H1 (cell line): ENCODE results near the gene NDFIP2. TPM values are rescaled to one million over a fixed set of nuclear protein-coding genes. Genes with fewer than 3 reads are reported as not detected.
A peak's percentile ranks its signal among the peaks of the same experiment; 100 is the strongest.

Experiments
- CTCF ChIA-PET: fragments of 300-600 bp; sonication (Branson Sonifier 250); formaldehyde crosslinking; loops from one replicate; lab custom pipeline; 2021; ENCODE audit not compliant: partially characterized antibody; lab: Charles Lee
- POLR2A ChIA-PET: fragments of 300-600 bp; sonication (Branson Sonifier 250); formaldehyde crosslinking; loops from one replicate; lab custom pipeline; 2021; ENCODE audit warnings: inconsistent platforms; ENCODE audit not compliant: partially characterized antibody; lab: Charles Lee
- DNase-seq, 2 experiments: peaks; one replicate each; pipeline versions ENCODE4 v3.0.0 to v3.0.0-alpha.2; 2010 to 2022; ENCODE audit warnings: low spot score in 2 of 2, low read depth in 1 of 2, mixed read lengths in 1 of 2
- FAIRE-seq: peaks from 2 replicates; lab custom pipeline; 2011; peaks lifted over from hg19 to GRCh38; lab: Jason Lieb, UNC
- H2AFZ ChIP-seq: 2 replicates; pipeline ENCODE4 v1.8.1; 2012; ENCODE audit warnings: low read length, inconsistent platforms
- H2AK5ac ChIP-seq: 2 replicates; pipeline ENCODE4 v1.6.1; 2013; ENCODE audit warnings: low read depth, low read length
- H2BK120ac ChIP-seq: replicated peaks from 2 replicates; pipeline ENCODE3; 2013; ENCODE audit warnings: low read depth, low read length, inconsistent platforms
- H2BK12ac ChIP-seq: 2 replicates; pipeline ENCODE4 v1.6.1; 2013; ENCODE audit warnings: low read depth, low read length
- H2BK15ac ChIP-seq: 2 replicates; pipeline ENCODE4 v1.6.1; 2013; ENCODE audit warnings: low read length
- H2BK20ac ChIP-seq: 2 replicates; pipeline ENCODE4 v1.6.1; 2013; ENCODE audit warnings: low read length
- H2BK5ac ChIP-seq: 2 replicates; pipeline ENCODE4 v1.6.1; 2013; ENCODE audit warnings: low read depth, low read length
- H3K14ac ChIP-seq: 2 replicates; pipeline ENCODE4 v1.6.1; 2013; ENCODE audit warnings: inconsistent platforms; ENCODE audit not compliant: insufficient read length
- H3K18ac ChIP-seq: 2 replicates; pipeline ENCODE4 v1.6.1; 2013; ENCODE audit warnings: low read length; ENCODE audit errors: extremely low read depth
- H3K23ac ChIP-seq: 2 replicates; pipeline ENCODE4 v1.6.1; 2013; ENCODE audit warnings: inconsistent platforms; ENCODE audit not compliant: insufficient read length
- H3K23me2 ChIP-seq: 2 replicates; pipeline ENCODE4 v1.6.1; 2013; ENCODE audit warnings: low read depth, low read length
- H3K27ac ChIP-seq: 2 replicates; pipeline ENCODE4 v1.6.1; 2011; ENCODE audit warnings: low read depth, low read length, inconsistent platforms
- H3K27me3 ChIP-seq, 4 experiments: replicated peaks in 1 of 4; 1 replicate in 1 of 4; 2 replicates in 3 of 4; pipeline versions ENCODE4 v1.6.1 to v1.8.1; 2011 to 2013; ENCODE audit warnings: low read length in 3 of 4, mild to moderate bottlenecking in 3 of 4, inconsistent platforms in 2 of 4, mixed read lengths in 2 of 4, moderate library complexity in 1 of 4; ENCODE audit not compliant: control insufficient read depth in 3 of 4, insufficient read depth in 3 of 4; ENCODE audit errors: extremely low read depth in 1 of 4
- H3K36me3 ChIP-seq, 4 experiments: 2 replicates each; pipeline versions ENCODE4 v1.6.1 to v1.8.1; 2011 to 2013; ENCODE audit warnings: mild to moderate bottlenecking in 4 of 4, low read length in 3 of 4, moderate library complexity in 2 of 4, control low read depth in 1 of 4, inconsistent platforms in 1 of 4; ENCODE audit not compliant: insufficient read depth in 4 of 4, control insufficient read depth in 2 of 4
- H3K4ac ChIP-seq: replicated peaks from 2 replicates; pipeline ENCODE3; 2013; ENCODE audit warnings: low read length, low read depth, mixed read lengths, inconsistent platforms; ENCODE audit not compliant: insufficient read length
- H3K4me1 ChIP-seq, 4 experiments: replicated peaks in 1 of 4; 1 replicate in 1 of 4; 2 replicates in 3 of 4; pipeline versions ENCODE4 v1.6.1 to v1.8.1; 2011 to 2013; ENCODE audit warnings: low read length in 3 of 4, inconsistent platforms in 2 of 4, mixed read lengths in 1 of 4; ENCODE audit not compliant: insufficient read depth in 4 of 4, control insufficient read depth in 3 of 4
- H3K4me2 ChIP-seq, 2 experiments: 2 replicates each; pipeline versions ENCODE4 v1.6.1 to v1.8.1; 2011 to 2013; ENCODE audit warnings: low read depth in 2 of 2, low read length in 2 of 2, control low read depth in 1 of 2, inconsistent platforms in 1 of 2, mild to moderate bottlenecking in 1 of 2; ENCODE audit not compliant: insufficient read depth in 1 of 2
- H3K4me3 ChIP-seq, 4 experiments: fragments of 200-600, 300-600 bp in 1 of 4; sonication (generic), shearing (Covaris generic), sonication (Bioruptor Twin) in 1 of 4; 2 replicates each; pipeline versions ENCODE4 v1.5.1 to v1.8.1; 2011 to 2016; ENCODE audit warnings: low read length in 4 of 4, low read depth in 3 of 4, control low read depth in 2 of 4, inconsistent platforms in 2 of 4, mild to moderate bottlenecking in 2 of 4, mixed read lengths in 1 of 4, moderate library complexity in 1 of 4; ENCODE audit not compliant: insufficient read depth in 2 of 4; ENCODE audit errors: extremely low read depth in 1 of 4
- H3K56ac ChIP-seq: replicated peaks from 2 replicates; pipeline ENCODE3; 2013; ENCODE audit warnings: low read depth, mild to moderate bottlenecking, mixed read lengths, low read length, inconsistent platforms; ENCODE audit not compliant: insufficient read length
- H3K79me1 ChIP-seq: 2 replicates; pipeline ENCODE4 v1.6.1; 2013; ENCODE audit warnings: low read depth, low read length, control low read depth
- H3K79me2 ChIP-seq, 2 experiments: 2 replicates each; pipeline versions ENCODE4 v1.6.1 to v1.8.1; 2012 to 2013; ENCODE audit warnings: low read length in 2 of 2, mild to moderate bottlenecking in 2 of 2, inconsistent platforms in 1 of 2; ENCODE audit not compliant: insufficient read depth in 2 of 2, control insufficient read depth in 1 of 2
- H3K9ac ChIP-seq, 4 experiments: replicated peaks in 1 of 4; 1 replicate in 1 of 4; 2 replicates in 3 of 4; pipeline versions ENCODE4 v1.6.1 to v1.8.1; 2011 to 2013; ENCODE audit warnings: low read depth in 3 of 4, low read length in 3 of 4, control low read depth in 2 of 4, mild to moderate bottlenecking in 2 of 4, moderate library complexity in 2 of 4, inconsistent platforms in 1 of 4; ENCODE audit errors: extremely low read depth in 1 of 4
- H3K9me3 ChIP-seq, 2 experiments: 2 replicates each; pipeline versions ENCODE4 v1.6.1 to v1.8.1; 2012 to 2013; ENCODE audit warnings: mild to moderate bottlenecking in 2 of 2, moderate library complexity in 2 of 2, control low read depth in 1 of 2, inconsistent platforms in 1 of 2, low read depth in 1 of 2, low read length in 1 of 2, mixed read lengths in 1 of 2; ENCODE audit not compliant: insufficient read depth in 2 of 2
- H4K20me1 ChIP-seq, 2 experiments: replicated peaks in 1 of 2; 2 replicates each; pipeline versions ENCODE3 to v1.8.1; 2011 to 2013; ENCODE audit warnings: inconsistent platforms in 2 of 2, low read length in 2 of 2, mild to moderate bottlenecking in 1 of 2; ENCODE audit not compliant: insufficient read depth in 2 of 2, control insufficient read depth in 1 of 2
- H4K5ac ChIP-seq: 2 replicates; pipeline ENCODE4 v1.6.1; 2013; ENCODE audit warnings: low read length, low read depth, mixed read lengths, inconsistent platforms; ENCODE audit not compliant: insufficient read length
- H4K8ac ChIP-seq: 2 replicates; pipeline ENCODE4 v1.8.0; 2013; ENCODE audit warnings: mild to moderate bottlenecking, moderate library complexity, low read length, inconsistent platforms; ENCODE audit not compliant: insufficient read depth; ENCODE audit errors: extremely low read depth
- H4K91ac ChIP-seq: replicated peaks from 2 replicates; pipeline ENCODE3; 2013; ENCODE audit warnings: low read length, mixed read lengths, inconsistent platforms; ENCODE audit not compliant: insufficient read length
- BACH1 ChIP-seq: IDR thresholded peaks from 2 replicates; pipeline ENCODE4 v1.6.1; 2012; ENCODE audit warnings: low read length, improper control_type of control experiment
- BRCA1 ChIP-seq: IDR thresholded peaks from 2 replicates; pipeline ENCODE4 v1.6.1; 2012; ENCODE audit warnings: low read depth, low read length, improper control_type of control experiment
- CHD2 ChIP-seq: IDR thresholded peaks from 2 replicates; pipeline ENCODE4 v1.6.1; 2012; ENCODE audit warnings: low read length, improper control_type of control experiment
- EP300 ChIP-seq, 2 experiments: IDR thresholded peaks; 1 replicate in 1 of 2; 2 replicates in 1 of 2; pipeline ENCODE4 v1.6.1; 2011 to 2012; ENCODE audit warnings: low read depth in 2 of 2, low read length in 2 of 2, mild to moderate bottlenecking in 2 of 2, borderline replicate concordance in 1 of 2, inconsistent platforms in 1 of 2, moderate library complexity in 1 of 2
- POLR2A ChIP-seq, 2 experiments: IDR thresholded peaks; 1 replicate in 1 of 2; 2 replicates in 1 of 2; pipeline ENCODE4 v1.6.1; 2011; ENCODE audit warnings: low read depth in 2 of 2, low read length in 2 of 2, mild to moderate bottlenecking in 2 of 2; ENCODE audit errors: control extremely low read depth in 1 of 2
- POLR2AphosphoS5 ChIP-seq: IDR thresholded peaks from 2 replicates; pipeline ENCODE4 v1.6.1; 2011; ENCODE audit warnings: low read depth, low read length
- POU5F1 ChIP-seq: IDR thresholded peaks from 2 replicates; pipeline ENCODE4 v1.6.1; 2011; ENCODE audit warnings: low read depth, mild to moderate bottlenecking, low read length, moderate library complexity
- SP1 ChIP-seq: IDR thresholded peaks from 2 replicates; pipeline ENCODE4 v1.6.1; 2011; ENCODE audit warnings: low read depth, low read length
- TCF12 ChIP-seq: IDR thresholded peaks from 2 replicates; pipeline ENCODE4 v1.6.1; 2011; ENCODE audit warnings: low read depth, mild to moderate bottlenecking, low read length
- WGBS, 2 experiments: shearing (Covaris generic) in 1 of 2; methylation state at CpG; one replicate each; pipeline versions ENCODE4 v1.1.6 to v1.1.7; 2013 to 2015; ENCODE audit warnings: low lambda C conversion rate in 2 of 2, mixed read lengths in 2 of 2, inconsistent platforms in 1 of 2, low coverage in 1 of 2, missing lambda C conversion rate in 1 of 2; ENCODE audit not compliant: insufficient replicate concordance in 2 of 2, insufficient coverage in 1 of 2, insufficient read length in 1 of 2; ENCODE audit errors: extremely low coverage in 1 of 2, missing lambda C conversion rate in 1 of 2; 5-methylcytosine and 5-hydroxymethylcytosine counted together
- long read RNA-seq, 2 experiments: library from RNA in 1 of 2; library from capped mRNA in 1 of 2; stranded (forward); transcript quantifications; one replicate each; pipeline ENCODE4 v2.0.0, GENCODE V29; 2021; ENCODE audit warnings: inconsistent platforms in 1 of 2
- polyA minus RNA-seq, 3 experiments: library from RNA; depleted of rRNA, polyadenylated mRNA; stranded (reverse); fragments of >200 nt; gene quantifications; 1 replicate in 2 of 3; 2 replicates in 1 of 3; pipeline ENCODE4 v1.2.3, GENCODE V29; 2011
- polyA plus RNA-seq, 7 experiments: library from polyadenylated mRNA; depleted of rRNA in 3 of 7; stranded (reverse) in 5 of 7; unstranded in 2 of 7; fragments of >200 nt in 5 of 7; fragments of 200-250 nt in 2 of 7; gene quantifications; 1 replicate in 5 of 7; 2 replicates in 1 of 7; 4 replicates in 1 of 7; pipeline versions ENCODE4 v1.2.1 to v1.2.3, GENCODE V29; 2011 to 2013; ENCODE audit warnings: missing spikeins in 2 of 7, mixed read lengths in 2 of 7
- total RNA-seq: library from RNA; stranded (reverse); fragmentation: NEBNext Ultra II Directional; extraction: Animal tissue kit (Norgen Biotek cat#: 25700); gene quantifications from 2 replicates; pipeline ENCODE4 v1.2.1, GENCODE V29; 2021

NDFIP2 gene
- total RNA-seq (30.4 and 32.9 TPM in 2 replicates), polyA plus RNA-seq (2011; rRNA removed) (8.3 and 11.1 TPM in 2 replicates), polyA minus RNA-seq (2011; rRNA and poly(A)+ RNA removed) (18.4 and 29.1 TPM in 2 replicates)
- 9.7 TPM for polyA plus RNA-seq (2011; cell fraction: cytosol; rRNA removed)
- polyA plus RNA-seq (2011; cell fraction: nucleus; rRNA removed): 15.7 TPM
- polyA plus RNA-seq (2012, experiment 1 of 2): 14.1 to 19.8 TPM (median 17.1 TPM) in 4 replicates
- polyA plus RNA-seq (2012, experiment 2 of 2): 2.1 TPM
- 26.8 TPM for polyA plus RNA-seq (2013, experiment 1 of 2)
- 29.9 TPM for polyA plus RNA-seq (2013, experiment 2 of 2)
- polyA minus RNA-seq (2011; cell fraction: cytosol; rRNA and poly(A)+ RNA removed): 18.4 TPM
- 20.5 TPM for polyA minus RNA-seq (2011; cell fraction: nucleus; rRNA and poly(A)+ RNA removed)
- long read RNA-seq, experiment 1, full-length matches to known transcripts: 15 of 34 reads
- long read RNA-seq, experiment 1, partial matches to known transcripts: 13 of 34 reads
- long read RNA-seq, experiment 1, other reads (novel, unspliced or antisense): 6 of 34 reads
- long read RNA-seq, experiment 2, full-length matches to known transcripts: 49 of 61 reads
- long read RNA-seq, experiment 2, partial matches to known transcripts: 1 of 61 reads
- long read RNA-seq, experiment 2, other reads (novel, unspliced or antisense): 11 of 61 reads

GRCh38 chr13:79480954-79481684, at the start of gene NDFIP2:
Gene NDFIP2, plus strand, starts transcription at chr13:79481155. Its CDS starts 49 bp downstream, at chr13:79481204.
- H3K4me3 ChIP-seq: peak within 1 kb of the TSS; percentile 62 to 86 (median 84)
- H2AFZ ChIP-seq: peak within 1 kb of the TSS; percentile 60; the same call in 1 of the 2 replicates
- H3K27me3 ChIP-seq: no peaks in the 10 kb centered on the region; a peak in 1 of 7 replicates
- no peaks in the 10 kb centered on the region for H3K79me1 ChIP-seq
- 1% methylated on average over 45 of the region's 74 CpGs; no CpG with 5 or more reads in 1 of the 2 experiments for WGBS, 2 experiments
- no peak within 1 kb of the TSS for H2BK120ac ChIP-seq
- peak within 1 kb of the TSS; percentile 65 for H3K56ac ChIP-seq
- DNase-seq (peak; percentile 25 to 88), FAIRE-seq (no peak)
- peak within 1 kb of the TSS; percentile 34 for H4K91ac ChIP-seq
- H3K23me2 ChIP-seq: peaks cover 4% of the 10 kb centered on the region; the same call in 1 of the 2 replicates
- no peak within 1 kb of the TSS for H3K4ac ChIP-seq
- H4K5ac ChIP-seq: peak within 1 kb of the TSS; percentile 45
- no peak within 1 kb of the TSS for H2AK5ac ChIP-seq
- H3K36me3 ChIP-seq: no peaks in the 10 kb centered on the region
- peak within 1 kb of the TSS; percentile 42 to 78 (median 59); a peak in 6 of 7 replicates for H3K9ac ChIP-seq
- H3K9me3 ChIP-seq: no peaks in the 10 kb centered on the region
- H4K20me1 ChIP-seq: peaks cover 0 to 2% of the 10 kb centered on the region in 2 experiments
- POLR2A ChIA-PET: interaction anchor here (0.6 to 0.9 kb wide), 5 partner anchors 46 to 879 kb away, joined by 3 to 5 read pairs (median 3); no protein-coding TSS in a partner anchor
- H3K4me1 ChIP-seq: peaks cover 0 to 3% (median 1%) of the 10 kb centered on the region in 4 experiments; a peak in 2 of 7 replicates
- no peak within 1 kb of the TSS for H2BK15ac ChIP-seq
- no peak within 1 kb of the TSS for H3K18ac ChIP-seq
- H2BK20ac ChIP-seq: no peak within 1 kb of the TSS
- peak within 1 kb of the TSS; percentile 0 for H2BK12ac ChIP-seq
- peaks cover 0 to 42% of the 10 kb centered on the region in 2 experiments; a peak in 3 of 4 replicates for H3K79me2 ChIP-seq
- H3K27ac ChIP-seq: no peak within 1 kb of the TSS
- CTCF ChIA-PET: interaction anchor here (0.6 to 2.1 kb wide), 8 partner anchors 15 to 190 kb away, joined by 3 to 14 read pairs (median 3); no protein-coding TSS in a partner anchor
- H2BK5ac ChIP-seq: 0 out of 2 replicates have a peak within 1 kb of the TSS, but pooled peaks have one; percentile 26
- peak within 1 kb of the TSS; percentile 87 to 90 for H3K4me2 ChIP-seq
- no peak within 1 kb of the TSS for H3K14ac ChIP-seq
- H4K8ac ChIP-seq: peak within 1 kb of the TSS; percentile 73; the same call in 1 of the 2 replicates
- H3K23ac ChIP-seq: no peak within 1 kb of the TSS
- TF ChIP-seq SP1 (no peak), BRCA1 (no peak), CHD2 (no peak), BACH1 (no peak; the same call in none of the 2 replicates), EP300 (IDR thresholded peaks at IDR 0.05; ENCODE audit: borderline replicate concordance in 1 of 2, low read depth in 2 of 2, low read length in 2 of 2) (no peak), TCF12 (no peak), POU5F1 (no peak), POLR2A (IDR thresholded peaks at IDR 0.05; ENCODE audit: control extremely low read depth in 1 of 2, low read depth in 2 of 2, low read length in 2 of 2) (0 out of 3 replicates have a peak, but pooled peaks of 1 of the 2 experiments have one; percentile 45), POLR2AphosphoS5 (no peak)
